Endothelial cell (in vitro differentiated cells): ENCODE measurements around the gene CD163L1. TPM values are rescaled to one million over a fixed set of nuclear protein-coding genes. Genes with fewer than 3 reads are reported as not detected.

Experiments
- DNase-seq: peaks from one replicate; pipeline ENCODE4 v3.0.0; 2021; ENCODE audit warnings: low spot score
- H3K27ac Mint-ChIP-seq: one replicate; pipeline ENCODE4 v1.8.0; 2021; ENCODE audit warnings: mixed read lengths, inconsistent platforms; ENCODE audit not compliant: unreplicated experiment
- H3K27me3 Mint-ChIP-seq: one replicate; pipeline ENCODE4 v1.8.0; 2021; ENCODE audit warnings: mild to moderate bottlenecking, moderate library complexity, mixed read lengths, inconsistent platforms; ENCODE audit not compliant: unreplicated experiment
- H3K36me3 Mint-ChIP-seq: one replicate; pipeline ENCODE4 v1.8.0; 2021; ENCODE audit warnings: mild to moderate bottlenecking, low read depth, mixed read lengths, inconsistent platforms; ENCODE audit not compliant: unreplicated experiment
- H3K4me1 Mint-ChIP-seq: one replicate; pipeline ENCODE4 v1.8.0; 2021; ENCODE audit warnings: mild to moderate bottlenecking, mixed read lengths, inconsistent platforms; ENCODE audit not compliant: unreplicated experiment
- H3K4me3 Mint-ChIP-seq: one replicate; pipeline ENCODE4 v1.8.0; 2021; ENCODE audit warnings: mild to moderate bottlenecking, mixed read lengths, inconsistent platforms; ENCODE audit not compliant: unreplicated experiment
- H3K9me3 Mint-ChIP-seq: one replicate; pipeline ENCODE4 v1.8.0; 2021; ENCODE audit warnings: mixed read lengths, inconsistent platforms; ENCODE audit not compliant: unreplicated experiment
- total RNA-seq: library from RNA; stranded (reverse); fragmentation: NEBNext Ultra II Directional; extraction: Animal tissue kit (Norgen Biotek cat#: 25700); gene quantifications from one replicate; pipeline ENCODE4 v1.2.1, GENCODE V29; 2021; ENCODE audit not compliant: unreplicated experiment
- TF ChIP-seq, protein P1 (sequence below): fragments of 200-600 bp; sonication (generic); IDR thresholded peaks from one replicate; pipeline ENCODE4 v1.5.0; 2021; ENCODE audit warnings: antibody characterized with exemption; ENCODE audit not compliant: unreplicated experiment

CD163L1 gene
- total RNA-seq, 1 donor from 2014 or later, result 0.69 TPM

DNA sequence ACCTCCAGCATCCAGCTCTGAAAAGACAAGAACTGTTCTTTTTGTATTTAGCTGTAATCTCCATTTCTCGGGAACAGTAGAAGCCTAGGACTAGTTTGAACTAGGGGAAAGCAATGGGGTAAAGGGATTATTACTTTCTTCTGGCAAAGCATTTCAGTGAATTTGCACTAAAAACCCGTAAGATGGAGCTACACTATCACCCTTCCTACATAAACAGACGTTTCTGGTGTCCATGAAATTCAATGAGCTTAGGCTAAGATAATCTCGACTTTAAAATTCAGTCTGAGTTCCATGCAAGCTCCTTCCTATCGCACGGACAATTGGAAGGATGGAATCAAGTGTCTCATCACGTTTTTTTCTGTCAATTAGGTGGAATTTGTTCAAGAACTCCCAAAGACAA, 116.0 kb downstream of the CD163L1 start:
- no peak for DNase-seq
- H3K9me3 Mint-ChIP-seq, result peaks cover 6% of the 10 kb centered on the region
- H3K4me1 Mint-ChIP-seq, result no peaks in the 10 kb centered on the region
- TF ChIP-seq, protein P1, sequence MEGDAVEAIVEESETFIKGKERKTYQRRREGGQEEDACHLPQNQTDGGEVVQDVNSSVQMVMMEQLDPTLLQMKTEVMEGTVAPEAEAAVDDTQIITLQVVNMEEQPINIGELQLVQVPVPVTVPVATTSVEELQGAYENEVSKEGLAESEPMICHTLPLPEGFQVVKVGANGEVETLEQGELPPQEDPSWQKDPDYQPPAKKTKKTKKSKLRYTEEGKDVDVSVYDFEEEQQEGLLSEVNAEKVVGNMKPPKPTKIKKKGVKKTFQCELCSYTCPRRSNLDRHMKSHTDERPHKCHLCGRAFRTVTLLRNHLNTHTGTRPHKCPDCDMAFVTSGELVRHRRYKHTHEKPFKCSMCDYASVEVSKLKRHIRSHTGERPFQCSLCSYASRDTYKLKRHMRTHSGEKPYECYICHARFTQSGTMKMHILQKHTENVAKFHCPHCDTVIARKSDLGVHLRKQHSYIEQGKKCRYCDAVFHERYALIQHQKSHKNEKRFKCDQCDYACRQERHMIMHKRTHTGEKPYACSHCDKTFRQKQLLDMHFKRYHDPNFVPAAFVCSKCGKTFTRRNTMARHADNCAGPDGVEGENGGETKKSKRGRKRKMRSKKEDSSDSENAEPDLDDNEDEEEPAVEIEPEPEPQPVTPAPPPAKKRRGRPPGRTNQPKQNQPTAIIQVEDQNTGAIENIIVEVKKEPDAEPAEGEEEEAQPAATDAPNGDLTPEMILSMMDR, result no peak
- H3K27me3 Mint-ChIP-seq, result no peaks in the 10 kb centered on the region
- H3K36me3 Mint-ChIP-seq, result peaks cover 4% of the 10 kb centered on the region
- no peak overlapping the region for H3K4me3 Mint-ChIP-seq
- H3K27ac Mint-ChIP-seq, result no peak overlapping the region

- Mint-ChIP-seq H3K4me1 (no peaks in the 10 kb centered on the region), H3K9me3 (no peaks in the 10 kb centered on the region)
- TF ChIP-seq, protein P1, result no peak
These were observed 119.8 kb downstream of the CD163L1 start for GRCh38 chr12:7324176-7324575.

GRCh38 chr12:7322599-7322998, 121.4 kb downstream of the CD163L1 start:
- Mint-ChIP-seq H3K27me3 (no peaks in the 10 kb centered on the region), H3K4me3 (no peak overlapping the region), H3K36me3 (no peaks in the 10 kb centered on the region), H3K27ac (no peak overlapping the region), H3K4me1 (no peaks in the 10 kb centered on the region), H3K9me3 (no peaks in the 10 kb centered on the region)
- DNase-seq, result no peak
- TF ChIP-seq, protein P1, result no peak

More at GRCh38 chr12:7324176-7324575, 119.8 kb downstream of the CD163L1 start:
- DNase-seq, result no peak
- no peak overlapping the region for H3K4me3 Mint-ChIP-seq
- no peaks in the 10 kb centered on the region for H3K36me3 Mint-ChIP-seq
- no peak overlapping the region for H3K27ac Mint-ChIP-seq
- H3K27me3 Mint-ChIP-seq, result no peaks in the 10 kb centered on the region

DNA sequence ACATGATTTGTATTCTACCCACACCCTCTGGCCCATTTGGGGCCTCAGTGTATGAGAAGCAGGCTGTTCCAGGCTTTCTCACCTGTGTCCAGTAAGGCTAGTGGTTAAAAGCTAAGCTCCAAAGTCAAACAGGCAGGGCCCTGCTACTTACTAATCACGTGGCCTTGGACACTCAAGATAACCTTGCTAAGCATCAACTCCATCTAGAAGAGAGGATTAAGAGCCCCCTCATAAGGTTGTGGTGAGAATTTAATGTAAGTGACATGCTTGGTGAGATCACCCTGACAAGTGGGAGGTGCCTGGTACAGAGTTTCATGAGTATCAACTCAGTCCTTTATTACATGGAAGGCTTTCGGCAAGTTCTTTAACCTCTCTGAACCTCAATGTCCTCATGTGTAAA, 122.3 kb downstream of the CD163L1 start:
- H3K4me3 Mint-ChIP-seq, result no peak overlapping the region
- H3K27me3 Mint-ChIP-seq, result no peaks in the 10 kb centered on the region
- H3K4me1 Mint-ChIP-seq, result no peaks in the 10 kb centered on the region
- TF ChIP-seq, protein P1, result no peak
- no peaks in the 10 kb centered on the region for H3K36me3 Mint-ChIP-seq
- H3K27ac Mint-ChIP-seq, result no peak overlapping the region
- no peaks in the 10 kb centered on the region for H3K9me3 Mint-ChIP-seq
- no peak for DNase-seq

- H3K4me3 Mint-ChIP-seq, result no peak overlapping the region
- H3K27me3 Mint-ChIP-seq, result no peaks in the 10 kb centered on the region
- no peak overlapping the region for H3K27ac Mint-ChIP-seq
- H3K36me3 Mint-ChIP-seq, result no peaks in the 10 kb centered on the region
- TF ChIP-seq, protein P1, result no peak
- no peaks in the 10 kb centered on the region for H3K9me3 Mint-ChIP-seq
- H3K4me1 Mint-ChIP-seq, result no peaks in the 10 kb centered on the region
- DNase-seq, result no peak
These were observed 124.0 kb downstream of the CD163L1 start for GRCh38 chr12:7319930-7320329.
